Measurements from ENCODE around the gene RGS1.

DNA sequence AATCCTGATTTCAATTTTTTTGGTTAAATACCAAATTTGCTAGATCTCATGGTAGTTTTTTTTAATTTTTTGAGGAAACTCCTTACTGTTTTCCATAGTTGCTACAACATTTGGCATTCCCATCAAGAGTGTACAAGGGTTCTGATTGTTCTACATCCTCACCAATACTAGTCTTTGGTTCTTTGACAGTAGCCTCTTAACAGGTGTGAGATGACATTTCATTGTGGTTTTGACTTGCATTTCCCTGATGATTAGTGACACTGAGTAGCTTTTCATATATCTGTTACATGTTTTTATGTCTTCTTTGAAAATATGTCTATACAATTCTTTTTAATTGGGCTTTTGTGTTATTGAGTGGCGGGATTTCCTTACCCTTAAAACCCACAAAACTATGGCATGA lies 39.5 kb downstream of the RGS1 start:
- TF ChIP-seq, protein P1, sequence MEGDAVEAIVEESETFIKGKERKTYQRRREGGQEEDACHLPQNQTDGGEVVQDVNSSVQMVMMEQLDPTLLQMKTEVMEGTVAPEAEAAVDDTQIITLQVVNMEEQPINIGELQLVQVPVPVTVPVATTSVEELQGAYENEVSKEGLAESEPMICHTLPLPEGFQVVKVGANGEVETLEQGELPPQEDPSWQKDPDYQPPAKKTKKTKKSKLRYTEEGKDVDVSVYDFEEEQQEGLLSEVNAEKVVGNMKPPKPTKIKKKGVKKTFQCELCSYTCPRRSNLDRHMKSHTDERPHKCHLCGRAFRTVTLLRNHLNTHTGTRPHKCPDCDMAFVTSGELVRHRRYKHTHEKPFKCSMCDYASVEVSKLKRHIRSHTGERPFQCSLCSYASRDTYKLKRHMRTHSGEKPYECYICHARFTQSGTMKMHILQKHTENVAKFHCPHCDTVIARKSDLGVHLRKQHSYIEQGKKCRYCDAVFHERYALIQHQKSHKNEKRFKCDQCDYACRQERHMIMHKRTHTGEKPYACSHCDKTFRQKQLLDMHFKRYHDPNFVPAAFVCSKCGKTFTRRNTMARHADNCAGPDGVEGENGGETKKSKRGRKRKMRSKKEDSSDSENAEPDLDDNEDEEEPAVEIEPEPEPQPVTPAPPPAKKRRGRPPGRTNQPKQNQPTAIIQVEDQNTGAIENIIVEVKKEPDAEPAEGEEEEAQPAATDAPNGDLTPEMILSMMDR (IDR thresholded peaks at IDR 0.05) = no peak
- TF ChIP-seq POLR2A (IDR thresholded peaks at IDR 0.05) = no peak
